Stomach (tissue), 9 donors: ENCODE measurements around the gene CD9. TPM values are rescaled to one million over a fixed set of nuclear protein-coding genes. Genes with fewer than 3 reads are reported as not detected.

Source experiments
- DNase-seq, 2 donors: peaks; one replicate each; pipeline versions ENCODE4 v3.0.0 to v3.0.0-alpha.2; 2013 to 2019
- H3K27ac ChIP-seq, 5 donors: fragments of 200-600 bp in 4 of 5; sonication (generic) in 4 of 5; one replicate each; pipeline ENCODE4 v1.5.1; 2013 to 2019; ENCODE audit warnings: mild to moderate bottlenecking in 1 of 5, moderate library complexity in 1 of 5
- H3K27me3 ChIP-seq, 3 donors: fragments of 200-600 bp; sonication (generic); one replicate each; pipeline ENCODE4 v1.5.1; 2017 to 2019; ENCODE audit warnings: mixed run types in 1 of 3
- H3K36me3 ChIP-seq, 4 donors: fragments of 200-600 bp; sonication (generic); 1 replicate in 3 of 4; 2 replicates in 1 of 4; pipeline ENCODE4 v1.5.1; 2016 to 2019
- H3K4me1 ChIP-seq, 4 donors: fragments of 200-600 bp; sonication (generic); one replicate each; pipeline ENCODE4 v1.5.1; 2016 to 2019
- H3K4me3 ChIP-seq, 4 donors: fragments of 200-600 bp; sonication (generic) in 3 of 4; one replicate each; pipeline ENCODE4 v1.5.1; 2016 to 2019; ENCODE audit warnings: mild to moderate bottlenecking in 1 of 4
- H3K9me3 ChIP-seq, 4 donors: fragments of 200-600 bp; sonication (generic); one replicate each; pipeline ENCODE4 v1.5.1; 2016 to 2019
- CTCF ChIP-seq, 7 experiments: fragments of 450-650 bp in 4 of 7; fragments of 200-600 bp in 3 of 7; sonication (generic) in 3 of 7; IDR thresholded peaks; one replicate each; pipeline ENCODE4 v1.5.1; 2016 to 2019; ENCODE audit warnings: antibody characterized with exemption in 7 of 7, control low read depth in 2 of 7, mild to moderate bottlenecking in 1 of 7
- EP300 ChIP-seq: sonication (generic); formaldehyde crosslinking; IDR thresholded peaks from one replicate; pipeline ENCODE4 v1.6.1; 2017; ENCODE audit warnings: antibody characterized with exemption
- POLR2A ChIP-seq, 4 donors: fragments of 450-650 bp; IDR thresholded peaks; one replicate each; pipeline ENCODE4 v1.6.1; 2016; ENCODE audit warnings: antibody characterized with exemption in 4 of 4, control low read depth in 2 of 4, mild to moderate bottlenecking in 1 of 4, moderate library complexity in 1 of 4
- POLR2AphosphoS5 ChIP-seq, 3 donors: sonication (generic); formaldehyde crosslinking; IDR thresholded peaks; one replicate each; pipeline ENCODE4 v1.6.1; 2016; ENCODE audit warnings: antibody characterized with exemption in 3 of 3
- WGBS, 5 donors: extraction: QIAGEN DNeasy Blood & Tissue Kit in 3 of 5; methylation state at CpG; one replicate each; pipeline versions ENCODE4 v1.1.5 to v1.1.7; 2013 to 2018; 5-methylcytosine and 5-hydroxymethylcytosine counted together
- intact Hi-C: fragments of 100-400 bp; cut with DNase I; formaldehyde crosslinking; loops from one replicate; pipeline ENCODE4 v1.15.1; 2023; ENCODE audit warnings: low total_unique reads
- polyA plus RNA-seq, 3 donors: library from polyadenylated mRNA; stranded (reverse); fragments of 200-250 nt; gene quantifications; one replicate each; pipeline ENCODE4 v1.2.3, GENCODE V29; 2013
- total RNA-seq, 5 donors: library from RNA; depleted of rRNA; stranded (reverse); fragments of >200 nt; gene quantifications; one replicate each; pipeline versions ENCODE4 v1.1.0 to v1.2.3, GENCODE V29; 2014 to 2016
- donor health status: healthy with polysubstance abuse.
- donor health status: Bipolar disorder and iron deficiency.
- donor health status: healthy.

The CD9 gene
- total and polyA plus RNA-seq, 8 donors: 51.0 to 421 (median 139) TPM

DNA sequence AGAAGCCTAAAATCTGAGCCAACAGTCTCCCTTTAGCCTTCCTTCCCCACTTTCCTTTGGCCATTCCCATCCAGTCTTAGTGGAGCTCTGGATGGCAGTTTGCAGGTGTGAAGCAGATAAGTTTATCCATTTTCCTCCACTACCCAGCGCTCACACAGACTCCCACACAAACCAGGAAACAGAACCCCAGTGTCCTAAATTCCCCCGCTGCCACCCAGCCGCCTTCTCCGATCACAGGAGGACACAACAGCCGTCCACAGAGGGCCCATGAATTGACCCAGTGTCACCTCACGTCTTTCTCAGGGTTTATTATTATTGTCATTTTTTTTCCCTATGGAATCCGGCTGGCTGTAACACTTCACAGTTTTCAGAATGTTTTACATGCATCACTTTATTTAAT lies 16.4 kb downstream of the CD9 start:
- peak overlapping the region; percentile 57 to 99 (median 90) for H3K27ac ChIP-seq
- H3K4me1 ChIP-seq: peaks cover 66 to 98% (median 88%) of the 10 kb centered on the region in 4 donors
- H3K9me3 ChIP-seq: no peaks in the 10 kb centered on the region
- WGBS, 5 donors: 51 to 65% (median 56%) methylated on average over 7 of the region's 7 CpGs
- no peak for TF ChIP-seq POLR2AphosphoS5 (IDR thresholded peaks at IDR 0.05)
- TF ChIP-seq POLR2A (IDR thresholded peaks at IDR 0.05): no peak
- TF ChIP-seq CTCF (IDR thresholded peaks at IDR 0.05): no peak
- TF ChIP-seq EP300: no peak
- intact Hi-C loops: no loop called here
- H3K36me3 ChIP-seq: peaks cover 0 to 12% (median 5%) of the 10 kb centered on the region in 4 donors
- H3K27me3 ChIP-seq: no peaks in the 10 kb centered on the region
- no peak overlapping the region for H3K4me3 ChIP-seq
- DNase-seq: no peak

- no peak for DNase-seq
- WGBS, 5 donors: 36 to 47% (median 44%) methylated on average over 6 of the region's 6 CpGs
Observed at GRCh38 chr12:6218347-6218925, 18.2 kb downstream of the CD9 start.

DNA sequence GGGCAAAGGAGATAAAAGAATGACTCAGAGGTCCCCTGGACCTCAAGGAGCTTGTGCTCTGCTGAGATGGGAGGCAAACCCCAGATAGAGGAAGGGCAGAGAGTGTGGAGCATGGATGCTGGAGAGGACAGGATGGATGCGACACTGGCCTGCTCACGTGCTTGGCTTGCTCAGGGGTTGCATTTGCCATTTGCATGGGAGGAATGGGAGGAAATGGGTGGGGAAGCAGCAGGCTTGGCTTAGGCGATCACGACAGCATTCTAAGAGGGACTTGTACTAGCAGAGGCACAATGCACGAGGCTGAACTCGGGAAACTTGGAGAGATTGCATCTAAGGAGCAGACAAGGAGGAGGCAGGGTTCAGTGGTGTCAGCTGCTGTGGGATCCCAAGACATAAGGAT lies 19.8 kb downstream of the CD9 start:
- TF ChIP-seq EP300 (no peak), POLR2A (IDR thresholded peaks at IDR 0.05) (no peak), CTCF (IDR thresholded peaks at IDR 0.05) (no peak), POLR2AphosphoS5 (IDR thresholded peaks at IDR 0.05) (no peak)
- Histone ChIP-seq H3K4me1 (peaks cover 84 to 100% (median 91%) of the 10 kb centered on the region in 4 donors), H3K36me3 (no peaks in the 10 kb centered on the region), H3K27ac (peak overlapping the region in 4 of 5 donors; percentile 89 to 99 (median 90)), H3K27me3 (no peaks in the 10 kb centered on the region), H3K4me3 (no peak overlapping the region), H3K9me3 (no peaks in the 10 kb centered on the region)
- WGBS, 5 donors: 67 to 88% (median 74%) methylated on average over 6 of the region's 6 CpGs
- intact Hi-C loops: no loop called here
- DNase-seq: no peak

More at GRCh38 chr12:6218347-6218925, 18.2 kb downstream of the CD9 start:
- Histone ChIP-seq H3K27me3 (no peaks in the 10 kb centered on the region), H3K27ac (peak overlapping the region in 4 of 5 donors; percentile 85 to 99 (median 90)), H3K36me3 (peaks cover 0 to 3% (median under 1%) of the 10 kb centered on the region in 4 donors), H3K9me3 (no peaks in the 10 kb centered on the region), H3K4me3 (no peak overlapping the region), H3K4me1 (peaks cover 77 to 100% (median 90%) of the 10 kb centered on the region in 4 donors)
- TF ChIP-seq EP300: no peak
- no peak for TF ChIP-seq CTCF (IDR thresholded peaks at IDR 0.05)
- TF ChIP-seq POLR2A (IDR thresholded peaks at IDR 0.05): no peak
- TF ChIP-seq POLR2AphosphoS5 (IDR thresholded peaks at IDR 0.05): no peak
- intact Hi-C loops: no loop called here

GRCh38 chr12:6221146-6221545 lies 20.9 kb downstream of the CD9 start:
- TF ChIP-seq POLR2A (IDR thresholded peaks at IDR 0.05) (no peak), EP300 (no peak), CTCF (IDR thresholded peaks at IDR 0.05) (no peak), POLR2AphosphoS5 (IDR thresholded peaks at IDR 0.05) (no peak)
- no peak for DNase-seq

More at GRCh38 chr12:6221146-6221545, 20.9 kb downstream of the CD9 start:
- Histone ChIP-seq H3K4me3 (no peak overlapping the region), H3K9me3 (no peaks in the 10 kb centered on the region), H3K27ac (peak overlapping the region in 4 of 5 donors; percentile 89 to 99 (median 90)), H3K27me3 (no peaks in the 10 kb centered on the region), H3K4me1 (peaks cover 75 to 100% (median 91%) of the 10 kb centered on the region in 4 donors), H3K36me3 (peaks cover 0 to 8% (median 0%) of the 10 kb centered on the region in 4 donors)
- intact Hi-C loops: no loop called here
- 79 to 87% (median 86%) methylated on average over 9 of the region's 9 CpGs for WGBS, 5 donors
